ENCODE results near the gene CDCP2.

CDCP2 gene

DNA sequence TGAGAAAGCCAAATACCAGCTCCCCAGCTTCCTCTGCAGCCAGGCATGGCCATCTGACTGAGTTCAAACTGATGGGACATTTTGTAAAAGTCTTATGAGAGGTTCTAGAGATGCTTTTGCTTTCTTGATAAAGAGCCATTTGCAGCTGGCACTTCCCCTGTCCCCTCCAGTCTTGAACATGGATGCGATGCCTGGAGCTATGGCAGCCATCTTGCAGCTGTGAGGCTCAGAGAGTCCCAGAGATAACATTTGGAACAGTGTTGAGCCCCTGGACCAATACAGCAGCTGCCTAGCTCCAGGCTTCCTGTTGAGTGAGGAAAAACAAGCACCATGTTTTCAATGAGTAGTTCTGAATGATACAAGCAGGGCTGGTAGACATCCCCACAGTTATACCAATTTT lies 13.8 kb downstream of the CDCP2 start:
- no peaks in the 10 kb centered on the region for H4K20me1 ChIP-seq (ENCODE audit: control insufficient read depth, insufficient read depth, low read depth, low read length)
- H3F3A ChIP-seq (ENCODE audit: control insufficient read depth, insufficient read depth) = no peaks in the 10 kb centered on the region
- H3K79me2 ChIP-seq (ENCODE audit: control insufficient read depth, low read length) = no peaks in the 10 kb centered on the region
- H3K27me3 ChIP-seq (ENCODE audit: control insufficient read depth, low read length) = no peaks in the 10 kb centered on the region; the same call in 1 of the 2 replicates
- no peaks in the 10 kb centered on the region for H3K9me3 ChIP-seq (ENCODE audit: control insufficient read depth, insufficient read depth, low read length)
- no peak overlapping the region for H3K27ac ChIP-seq (ENCODE audit: low read depth, low read length)
- TF ChIP-seq, protein P1, sequence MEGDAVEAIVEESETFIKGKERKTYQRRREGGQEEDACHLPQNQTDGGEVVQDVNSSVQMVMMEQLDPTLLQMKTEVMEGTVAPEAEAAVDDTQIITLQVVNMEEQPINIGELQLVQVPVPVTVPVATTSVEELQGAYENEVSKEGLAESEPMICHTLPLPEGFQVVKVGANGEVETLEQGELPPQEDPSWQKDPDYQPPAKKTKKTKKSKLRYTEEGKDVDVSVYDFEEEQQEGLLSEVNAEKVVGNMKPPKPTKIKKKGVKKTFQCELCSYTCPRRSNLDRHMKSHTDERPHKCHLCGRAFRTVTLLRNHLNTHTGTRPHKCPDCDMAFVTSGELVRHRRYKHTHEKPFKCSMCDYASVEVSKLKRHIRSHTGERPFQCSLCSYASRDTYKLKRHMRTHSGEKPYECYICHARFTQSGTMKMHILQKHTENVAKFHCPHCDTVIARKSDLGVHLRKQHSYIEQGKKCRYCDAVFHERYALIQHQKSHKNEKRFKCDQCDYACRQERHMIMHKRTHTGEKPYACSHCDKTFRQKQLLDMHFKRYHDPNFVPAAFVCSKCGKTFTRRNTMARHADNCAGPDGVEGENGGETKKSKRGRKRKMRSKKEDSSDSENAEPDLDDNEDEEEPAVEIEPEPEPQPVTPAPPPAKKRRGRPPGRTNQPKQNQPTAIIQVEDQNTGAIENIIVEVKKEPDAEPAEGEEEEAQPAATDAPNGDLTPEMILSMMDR (IDR thresholded peaks at IDR 0.05; ENCODE audit: low read depth, low read length, poor library complexity, severe bottlenecking) = no peak
- no peak for TF ChIP-seq EZH2phosphoT487 (IDR thresholded peaks at IDR 0.05; ENCODE audit: borderline replicate concordance, low read length)
- H3K4me2 ChIP-seq (ENCODE audit: low read length) = no peak overlapping the region
- no peaks in the 10 kb centered on the region for H3K4me1 ChIP-seq (ENCODE audit: control insufficient read depth, low read length)
- no peaks in the 10 kb centered on the region for H3K9me2 ChIP-seq (replicated peaks; ENCODE audit: control insufficient read depth, low read length)
- H3K36me3 ChIP-seq (ENCODE audit: control insufficient read depth, low read length) = no peaks in the 10 kb centered on the region
- H3K4me3 ChIP-seq (ENCODE audit: low read length) = no peak overlapping the region

DNA sequence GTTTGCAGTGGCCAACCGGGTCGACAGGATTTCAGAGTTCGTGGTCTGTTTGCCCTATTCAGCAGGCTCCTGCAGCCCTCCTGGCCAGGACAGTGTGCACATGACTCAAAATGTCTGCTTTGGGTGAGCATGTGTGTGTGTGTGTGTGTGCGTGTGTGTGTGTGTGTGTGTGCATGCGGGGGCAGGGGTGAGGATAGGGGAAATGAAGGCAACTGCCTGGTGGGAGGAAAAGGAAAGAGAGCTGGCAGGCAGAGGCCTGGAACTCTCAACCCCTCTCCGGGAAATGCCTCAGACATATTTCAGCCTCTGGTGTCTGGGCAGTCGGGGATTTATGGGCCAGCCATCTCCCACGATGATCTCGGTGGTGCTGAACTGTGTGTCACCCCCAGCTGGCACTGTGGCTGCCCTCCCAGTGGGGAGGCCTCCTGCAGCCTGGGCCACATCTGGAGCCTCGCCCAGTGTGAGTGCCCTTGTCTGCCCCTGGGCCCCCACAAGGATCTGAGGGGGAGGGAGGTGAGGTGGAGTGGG lies 15.2 kb downstream of the CDCP2 start:
- no peaks in the 10 kb centered on the region for H3K36me3 ChIP-seq (ENCODE audit: control insufficient read depth, low read length)
- H3K4me3 ChIP-seq (ENCODE audit: low read length) = no peak overlapping the region
- H4K20me1 ChIP-seq (ENCODE audit: control insufficient read depth, insufficient read depth, low read depth, low read length) = no peaks in the 10 kb centered on the region
- no peaks in the 10 kb centered on the region for H3F3A ChIP-seq (ENCODE audit: control insufficient read depth, insufficient read depth)
- no peaks in the 10 kb centered on the region for H3K9me3 ChIP-seq (ENCODE audit: control insufficient read depth, insufficient read depth, low read length)
- no peak overlapping the region for H3K27ac ChIP-seq (ENCODE audit: low read depth, low read length)
- no peaks in the 10 kb centered on the region for H3K4me1 ChIP-seq (ENCODE audit: control insufficient read depth, low read length)
- no peak for TF ChIP-seq EZH2phosphoT487 (IDR thresholded peaks at IDR 0.05; ENCODE audit: borderline replicate concordance, low read length)
- TF ChIP-seq, protein P1 (IDR thresholded peaks at IDR 0.05; ENCODE audit: low read depth, low read length, poor library complexity, severe bottlenecking) = no peak
- H3K4me2 ChIP-seq (ENCODE audit: low read length) = no peak overlapping the region
- H3K27me3 ChIP-seq (ENCODE audit: control insufficient read depth, low read length) = no peaks in the 10 kb centered on the region; the same call in 1 of the 2 replicates
- H3K9me2 ChIP-seq (replicated peaks; ENCODE audit: control insufficient read depth, low read length) = no peaks in the 10 kb centered on the region
- no peaks in the 10 kb centered on the region for H3K79me2 ChIP-seq (ENCODE audit: control insufficient read depth, low read length)

DNA sequence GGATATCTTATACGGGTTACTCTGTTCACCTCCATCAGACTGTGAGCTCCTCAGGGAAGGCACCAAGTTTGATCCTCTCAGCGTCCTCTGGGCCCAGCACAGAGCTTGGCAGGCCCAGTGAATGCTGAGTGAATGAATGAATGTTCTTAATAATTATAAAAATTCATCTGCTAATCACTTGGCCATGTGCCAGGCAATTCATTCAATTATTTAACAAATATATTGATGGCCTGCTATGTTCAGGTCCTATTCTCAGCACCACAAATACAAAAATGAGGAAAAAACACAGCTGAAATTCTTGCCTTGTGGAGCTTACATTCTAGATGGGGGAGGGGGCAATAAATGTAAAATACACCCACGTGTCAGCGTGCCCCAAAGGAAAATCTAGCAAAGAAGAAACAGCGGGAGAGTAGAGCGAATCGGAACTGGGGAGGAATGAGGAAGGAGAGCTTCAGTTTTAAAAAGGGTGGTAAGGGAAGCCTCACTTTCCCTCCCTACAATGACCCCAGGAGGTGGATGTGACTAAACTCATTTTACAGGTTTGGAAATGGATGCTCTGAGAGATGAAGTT lies 15.8 kb downstream of the CDCP2 start:
- H3K27me3 ChIP-seq (ENCODE audit: control insufficient read depth, low read length) = no peaks in the 10 kb centered on the region
- no peaks in the 10 kb centered on the region for H3K36me3 ChIP-seq (ENCODE audit: control insufficient read depth, low read length)
- H3K9me3 ChIP-seq (ENCODE audit: control insufficient read depth, insufficient read depth, low read length) = no peaks in the 10 kb centered on the region
- TF ChIP-seq EZH2phosphoT487 (IDR thresholded peaks at IDR 0.05; ENCODE audit: borderline replicate concordance, low read length) = no peak
- TF ChIP-seq, protein P1 (IDR thresholded peaks at IDR 0.05; ENCODE audit: low read depth, low read length, poor library complexity, severe bottlenecking) = no peak
- no peaks in the 10 kb centered on the region for H4K20me1 ChIP-seq (ENCODE audit: control insufficient read depth, insufficient read depth, low read depth, low read length)
- no peak overlapping the region for H3K4me3 ChIP-seq (ENCODE audit: low read length)
- no peaks in the 10 kb centered on the region for H3K79me2 ChIP-seq (ENCODE audit: control insufficient read depth, low read length)
- no peak overlapping the region for H3K27ac ChIP-seq (ENCODE audit: low read depth, low read length)
- H3F3A ChIP-seq (ENCODE audit: control insufficient read depth, insufficient read depth) = no peaks in the 10 kb centered on the region
- H3K9me2 ChIP-seq (replicated peaks; ENCODE audit: control insufficient read depth, low read length) = no peaks in the 10 kb centered on the region
- H3K4me2 ChIP-seq (ENCODE audit: low read length) = no peak overlapping the region
- no peaks in the 10 kb centered on the region for H3K4me1 ChIP-seq (ENCODE audit: control insufficient read depth, low read length)
